ENCODE data around the gene RAB36.

RAB36 gene

GRCh38 chr22:23144932-23145877 is at the start of gene RAB36:
TSS of gene RAB36 (plus strand) at chr22:23145477. CDS start at chr22:23146617, 1,140 bp downstream.
- peak; percentile 56 to 74 (median 74) for DNase-seq (ENCODE audit: low read depth in 4 of 4, low spot score in 1 of 4)

GRCh38 chr22:23095733-23096342 is 49.4 kb upstream of the RAB36 start:
- DNase-seq (ENCODE audit: low read depth in 4 of 4, low spot score in 1 of 4), result no peak

GRCh38 chr22:23097412-23098229 is 47.7 kb upstream of the RAB36 start:
- DNase-seq (ENCODE audit: low read depth in 4 of 4, low spot score in 1 of 4), result no peak

GRCh38 chr22:23098230-23098705 is 47.0 kb upstream of the RAB36 start:
- DNase-seq (ENCODE audit: low read depth in 4 of 4, low spot score in 1 of 4), result no peak

- no peak for DNase-seq (ENCODE audit: low read depth in 4 of 4, low spot score in 1 of 4)
Observed at GRCh38 chr22:23098718-23099530, 46.4 kb upstream of the RAB36 start.

GRCh38 chr22:23099531-23099804 is 45.8 kb upstream of the RAB36 start:
- DNase-seq (ENCODE audit: low read depth in 4 of 4, low spot score in 1 of 4), result no peak

GRCh38 chr22:23100124-23100801 is 45.0 kb upstream of the RAB36 start:
- DNase-seq (ENCODE audit: low read depth in 4 of 4, low spot score in 1 of 4), result no peak

GRCh38 chr22:23101524-23101923 is 43.8 kb upstream of the RAB36 start:
- DNase-seq (ENCODE audit: low read depth in 4 of 4, low spot score in 1 of 4), result no peak

- DNase-seq (ENCODE audit: low read depth in 4 of 4, low spot score in 1 of 4), result no peak
Observed at GRCh38 chr22:23102002-23102655, 43.1 kb upstream of the RAB36 start.

- DNase-seq (ENCODE audit: low read depth in 4 of 4, low spot score in 1 of 4), result no peak
Observed at GRCh38 chr22:23102776-23103175, 42.5 kb upstream of the RAB36 start.

GRCh38 chr22:23103199-23103954 is 41.9 kb upstream of the RAB36 start:
- DNase-seq (ENCODE audit: low read depth in 4 of 4, low spot score in 1 of 4), result no peak

- DNase-seq (ENCODE audit: low read depth in 4 of 4, low spot score in 1 of 4), result no peak
Observed at GRCh38 chr22:23104187-23104971, 40.9 kb upstream of the RAB36 start.

- no peak for DNase-seq (ENCODE audit: low read depth in 4 of 4, low spot score in 1 of 4)
Observed at GRCh38 chr22:23105304-23105703, 40.0 kb upstream of the RAB36 start.

- DNase-seq (ENCODE audit: low read depth in 4 of 4, low spot score in 1 of 4), result no peak
Observed at GRCh38 chr22:23105919-23106318, 39.4 kb upstream of the RAB36 start.

GRCh38 chr22:23106344-23106743 is 38.9 kb upstream of the RAB36 start:
- no peak for DNase-seq (ENCODE audit: low read depth in 4 of 4, low spot score in 1 of 4)

- DNase-seq (ENCODE audit: low read depth in 4 of 4, low spot score in 1 of 4), result no peak
Observed at GRCh38 chr22:23106906-23107367, 38.3 kb upstream of the RAB36 start.

GRCh38 chr22:23107487-23108248 is 37.6 kb upstream of the RAB36 start:
- no peak for DNase-seq (ENCODE audit: low read depth in 4 of 4, low spot score in 1 of 4)

Measured in stimulated activated CD4-positive, alpha-beta T cell treated with anti-CD3 and anti-CD28 coated beads, Interleukin-1b, Interleukin-23, amount 100 ng/mL, for 24 hours (primary cell).